ENCODE measurements around the gene NGF. TPM values are rescaled to one million over a fixed set of nuclear protein-coding genes. Genes with fewer than 3 reads are reported as not detected.

Gene NGF
- total RNA-seq, 3 donors from 2014 or later: 0.29 to 1.6 (median 0.39) TPM

GRCh38 chr1:115332813-115333608, 5.0 kb downstream of the NGF start:
- no peak for ATAC-seq
- no peaks in the 10 kb centered on the region for H3K9me3 ChIP-seq
- intact Hi-C loops (cut with DNase I, micrococcal nuclease): no loop called here
- no peaks in the 10 kb centered on the region for H3K36me3 ChIP-seq (ENCODE audit: low read depth)
- no peak for DNase-seq
- TF ChIP-seq, protein P1, sequence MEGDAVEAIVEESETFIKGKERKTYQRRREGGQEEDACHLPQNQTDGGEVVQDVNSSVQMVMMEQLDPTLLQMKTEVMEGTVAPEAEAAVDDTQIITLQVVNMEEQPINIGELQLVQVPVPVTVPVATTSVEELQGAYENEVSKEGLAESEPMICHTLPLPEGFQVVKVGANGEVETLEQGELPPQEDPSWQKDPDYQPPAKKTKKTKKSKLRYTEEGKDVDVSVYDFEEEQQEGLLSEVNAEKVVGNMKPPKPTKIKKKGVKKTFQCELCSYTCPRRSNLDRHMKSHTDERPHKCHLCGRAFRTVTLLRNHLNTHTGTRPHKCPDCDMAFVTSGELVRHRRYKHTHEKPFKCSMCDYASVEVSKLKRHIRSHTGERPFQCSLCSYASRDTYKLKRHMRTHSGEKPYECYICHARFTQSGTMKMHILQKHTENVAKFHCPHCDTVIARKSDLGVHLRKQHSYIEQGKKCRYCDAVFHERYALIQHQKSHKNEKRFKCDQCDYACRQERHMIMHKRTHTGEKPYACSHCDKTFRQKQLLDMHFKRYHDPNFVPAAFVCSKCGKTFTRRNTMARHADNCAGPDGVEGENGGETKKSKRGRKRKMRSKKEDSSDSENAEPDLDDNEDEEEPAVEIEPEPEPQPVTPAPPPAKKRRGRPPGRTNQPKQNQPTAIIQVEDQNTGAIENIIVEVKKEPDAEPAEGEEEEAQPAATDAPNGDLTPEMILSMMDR (IDR thresholded peaks at IDR 0.05): no peak
- H3K4me3 ChIP-seq: no peak overlapping the region
- H3K4me1 ChIP-seq (ENCODE audit: low read depth): peaks cover 3% of the 10 kb centered on the region

DNA sequence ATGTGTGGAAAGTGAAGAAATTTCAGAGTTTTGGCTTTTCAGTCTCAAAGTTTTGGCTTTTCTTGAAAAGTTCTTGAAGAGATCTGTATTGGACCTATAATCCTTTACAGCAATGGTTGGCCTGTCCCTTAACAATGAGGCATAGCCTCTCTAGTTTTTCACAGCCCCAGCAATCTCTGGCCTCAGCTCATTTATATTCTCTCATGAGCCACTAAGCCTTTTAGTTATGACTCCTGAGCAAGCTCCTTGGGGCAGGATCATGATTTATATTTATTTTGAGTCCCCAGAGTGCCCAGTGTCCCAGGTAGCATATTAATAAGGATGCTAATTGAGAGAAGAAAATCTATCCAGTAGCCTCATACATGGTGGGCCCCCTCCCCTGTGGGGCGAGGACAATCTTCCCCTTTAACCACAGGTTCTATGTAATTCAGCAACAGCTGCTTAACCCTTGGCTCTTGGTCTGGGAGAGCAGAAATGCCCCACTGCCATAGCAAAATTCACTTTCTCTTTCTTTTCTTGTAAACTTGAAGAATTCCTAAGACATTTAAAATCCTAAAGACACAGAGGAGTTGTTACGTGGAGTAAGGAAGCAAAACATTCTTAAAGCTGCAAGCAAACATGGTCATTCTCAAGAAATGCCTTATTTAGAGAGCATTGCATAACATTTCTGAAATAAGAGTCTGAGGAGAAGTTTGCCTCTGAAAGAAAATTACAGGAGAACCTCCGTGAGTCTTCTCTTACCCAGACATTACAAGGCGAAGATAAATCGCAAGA, 6.3 kb downstream of the NGF start:
- TF ChIP-seq, protein P1 (IDR thresholded peaks at IDR 0.05): no peak
- H3K36me3 ChIP-seq (ENCODE audit: low read depth): no peaks in the 10 kb centered on the region
- ATAC-seq (no peak), DNase-seq (no peak)
- intact Hi-C loops (cut with DNase I, micrococcal nuclease): no loop called here
- H3K9me3 ChIP-seq: no peaks in the 10 kb centered on the region
- H3K4me3 ChIP-seq: no peak overlapping the region
- no peaks in the 10 kb centered on the region for H3K4me1 ChIP-seq (ENCODE audit: low read depth)

DNA sequence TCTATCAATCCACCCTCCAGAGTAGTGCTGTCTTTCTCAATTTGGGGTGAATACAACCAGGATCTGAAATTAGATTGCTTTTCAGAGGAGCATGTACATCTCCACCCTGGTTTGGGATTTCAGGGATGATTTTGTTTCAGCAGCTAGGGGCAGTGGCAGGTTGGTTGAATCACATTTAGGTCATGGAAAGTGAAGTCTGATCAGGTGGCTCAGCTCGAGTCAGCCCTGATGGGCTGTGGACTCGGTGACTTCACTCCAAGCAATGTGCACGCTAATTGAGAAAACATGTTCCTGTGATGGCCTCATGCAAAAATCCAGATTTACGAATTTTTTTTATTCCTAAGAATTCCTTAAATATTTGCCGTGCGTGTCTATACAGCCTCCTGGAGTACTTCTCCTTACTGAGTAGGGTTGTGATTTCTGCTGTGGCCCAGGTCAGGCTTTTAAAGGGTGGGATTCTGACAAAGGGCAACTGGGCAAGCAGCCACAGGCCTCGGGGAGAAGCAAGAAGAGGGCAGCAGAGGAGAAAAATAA, 7.5 kb downstream of the NGF start:
- Histone ChIP-seq H3K4me3 (no peak overlapping the region), H3K9me3 (no peaks in the 10 kb centered on the region), H3K4me1 (ENCODE audit: low read depth) (no peaks in the 10 kb centered on the region), H3K36me3 (ENCODE audit: low read depth) (no peaks in the 10 kb centered on the region)
- TF ChIP-seq, protein P1 (IDR thresholded peaks at IDR 0.05): no peak
- ATAC-seq: no peak
- intact Hi-C loops (cut with DNase I, micrococcal nuclease): no loop called here
- DNase-seq: no peak

GRCh38 chr1:115329965-115330364, 8.1 kb downstream of the NGF start:
- Histone ChIP-seq H3K9me3 (no peaks in the 10 kb centered on the region), H3K4me3 (no peak overlapping the region), H3K4me1 (ENCODE audit: low read depth) (no peaks in the 10 kb centered on the region), H3K36me3 (ENCODE audit: low read depth) (no peaks in the 10 kb centered on the region)
- TF ChIP-seq, protein P1 (IDR thresholded peaks at IDR 0.05): no peak
- ATAC-seq (no peak), DNase-seq (no peak)
- intact Hi-C loops (cut with DNase I, micrococcal nuclease): no loop called here

GRCh38 chr1:115327270-115327669, 10.8 kb downstream of the NGF start:
- ATAC-seq (no peak), DNase-seq (no peak)
- no peaks in the 10 kb centered on the region for H3K9me3 ChIP-seq
- intact Hi-C loops (cut with DNase I, micrococcal nuclease): no loop called here
- no peak overlapping the region for H3K4me3 ChIP-seq
- H3K36me3 ChIP-seq (ENCODE audit: low read depth): no peaks in the 10 kb centered on the region
- TF ChIP-seq, protein P1 (IDR thresholded peaks at IDR 0.05): no peak
- H3K4me1 ChIP-seq (ENCODE audit: low read depth): peaks cover 19% of the 10 kb centered on the region

All from mucosa of descending colon (tissue), 3 donors.